ACC112 (cell line): ENCODE results near the gene PPP6R3.

Source experiments
- H2AFZ ChIP-seq: fragments of 200-600 bp; sonication (generic); one replicate; pipeline ENCODE4 v1.6.0; 2017; ENCODE audit warnings: antibody characterized with exemption, low read length; ENCODE audit not compliant: unreplicated experiment
- H3K27ac ChIP-seq: fragments of 200-600 bp; sonication (generic); 2 replicates; pipeline ENCODE4 v1.5.1; 2014; ENCODE audit warnings: low read depth, mild to moderate bottlenecking, antibody characterized with exemption, low read length, moderate library complexity
- H3K27me3 ChIP-seq: fragments of 200-600 bp; sonication (generic); 2 replicates; pipeline ENCODE4 v1.6.1; 2014; ENCODE audit warnings: mild to moderate bottlenecking, antibody characterized with exemption, low read length, moderate library complexity, mixed read lengths; ENCODE audit not compliant: insufficient read depth
- H3K36me3 ChIP-seq: fragments of 200-600 bp; sonication (generic); 2 replicates; pipeline ENCODE4 v1.6.1; 2016; ENCODE audit warnings: mild to moderate bottlenecking, antibody characterized with exemption, low read length, moderate library complexity, mixed read lengths; ENCODE audit not compliant: insufficient read depth
- H3K4me1 ChIP-seq: fragments of 200-600 bp; sonication (generic); one replicate; pipeline ENCODE4 v1.6.1; 2016; ENCODE audit warnings: low read length, mixed read lengths; ENCODE audit not compliant: insufficient read depth, unreplicated experiment, control insufficient read depth
- H3K4me3 ChIP-seq: fragments of 200-600 bp; sonication (generic); 2 replicates; pipeline ENCODE4 v1.5.1; 2014; ENCODE audit warnings: mild to moderate bottlenecking, low read depth, low read length
- H3K79me2 ChIP-seq: fragments of 200-600 bp; sonication (generic); one replicate; pipeline ENCODE4 v1.6.0; 2016; ENCODE audit warnings: low read length; ENCODE audit not compliant: control insufficient read depth, unreplicated experiment, insufficient read depth

Gene PPP6R3

DNA sequence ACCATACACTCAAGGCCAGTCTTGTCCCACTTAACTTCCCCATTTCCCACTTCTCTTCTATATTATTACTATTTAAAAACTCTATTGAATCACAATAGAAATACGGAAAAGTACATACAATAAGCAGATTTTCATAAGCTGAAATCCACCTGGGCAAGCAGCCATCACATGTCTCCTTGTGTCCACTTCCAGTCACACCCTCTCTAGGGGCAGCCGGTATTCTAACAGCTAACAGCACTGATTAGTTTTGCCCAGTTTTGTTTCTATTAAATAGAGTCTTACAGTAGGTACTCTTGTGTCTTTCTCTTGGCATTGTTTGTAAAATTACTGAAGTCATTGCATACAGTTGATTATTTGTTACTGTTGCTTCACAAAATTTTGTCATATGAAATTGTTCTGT, 37.8 kb downstream of the PPP6R3 start:
- Histone ChIP-seq H3K4me1 (no peaks in the 10 kb centered on the region), H2AFZ (no peak overlapping the region), H3K79me2 (peaks cover 87% of the 10 kb centered on the region), H3K27me3 (no peaks in the 10 kb centered on the region), H3K4me3 (no peak overlapping the region), H3K36me3 (no peaks in the 10 kb centered on the region), H3K27ac (no peak overlapping the region)

DNA sequence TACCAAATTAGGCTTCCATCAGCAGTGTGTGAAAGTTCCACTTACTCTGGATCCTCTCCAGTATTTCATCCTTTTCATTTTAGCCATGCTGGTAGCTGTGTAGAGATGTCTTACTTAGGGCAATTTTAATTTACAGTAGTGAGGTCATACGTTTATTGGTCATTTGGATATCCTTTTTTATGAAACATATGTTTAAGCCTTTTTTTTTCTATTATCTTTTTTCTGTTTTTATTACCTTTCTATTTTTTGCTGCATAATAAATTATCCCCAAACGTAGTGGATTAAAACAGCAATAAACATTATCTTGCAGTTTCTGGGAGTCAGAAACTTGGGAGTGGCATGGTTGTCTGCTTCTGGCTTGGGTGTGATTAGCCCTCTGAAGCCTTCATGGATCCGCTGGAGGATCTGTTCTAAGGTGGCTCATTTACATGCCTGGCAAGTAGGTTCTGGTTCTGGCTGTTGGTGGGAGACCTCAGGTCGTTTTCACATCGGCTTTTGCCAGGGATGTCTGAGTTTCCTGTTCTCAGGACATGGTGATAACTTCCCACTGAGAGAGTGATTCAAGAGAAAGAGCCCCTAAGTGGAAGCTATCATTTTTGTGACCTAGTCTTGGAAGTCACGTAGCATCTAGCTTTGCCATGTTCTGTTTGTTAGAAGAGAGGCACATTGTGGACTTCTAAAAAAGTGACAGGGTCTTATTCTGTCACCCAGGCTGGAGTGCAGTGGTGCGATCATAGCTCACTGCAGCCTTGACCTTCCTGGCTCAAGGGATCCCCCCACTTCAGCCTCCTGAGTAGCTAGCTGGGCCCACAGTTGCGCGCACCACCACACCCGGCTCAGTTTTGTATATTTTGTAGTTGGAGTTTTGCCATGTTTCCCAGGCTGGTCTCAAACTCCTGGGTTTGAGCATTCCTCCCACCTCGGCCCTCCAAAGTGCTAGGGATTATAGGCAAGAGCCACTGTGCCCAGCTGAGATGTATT, 38.6 kb downstream of the PPP6R3 start:
- Histone ChIP-seq H3K27ac (no peak overlapping the region), H3K4me3 (no peak overlapping the region), H3K4me1 (peaks cover 5% of the 10 kb centered on the region)

DNA sequence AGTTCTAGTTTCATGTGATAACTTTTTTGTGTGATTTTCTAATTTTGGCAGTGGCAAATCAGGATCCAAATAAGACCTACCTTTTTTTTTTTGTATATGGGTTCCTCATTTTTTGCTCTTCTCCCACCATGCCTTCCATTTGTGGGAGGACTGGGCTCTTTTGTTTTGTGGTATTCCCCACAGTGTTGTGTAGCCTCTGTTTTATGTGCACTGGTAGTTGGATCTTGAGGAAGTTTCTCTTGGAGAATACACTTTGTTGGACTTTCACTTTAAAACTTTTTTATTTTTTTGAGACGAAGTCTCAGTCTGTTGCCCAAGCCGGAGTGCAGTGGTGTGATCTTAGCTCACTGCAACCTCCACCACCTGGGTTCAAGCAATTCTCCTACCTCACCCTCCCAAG, 39.7 kb downstream of the PPP6R3 start:
- Histone ChIP-seq H3K27me3 (no peaks in the 10 kb centered on the region), H3K27ac (no peak overlapping the region), H3K36me3 (no peaks in the 10 kb centered on the region), H3K79me2 (peaks cover 94% of the 10 kb centered on the region), H3K4me1 (peaks cover 14% of the 10 kb centered on the region), H3K4me3 (no peak overlapping the region), H2AFZ (no peak overlapping the region)

More for the DNA sequence above, 38.6 kb downstream of the PPP6R3 start:
- no peaks in the 10 kb centered on the region for H3K27me3 ChIP-seq
- H3K36me3 ChIP-seq = no peaks in the 10 kb centered on the region
- no peak overlapping the region for H2AFZ ChIP-seq
- H3K79me2 ChIP-seq = peaks cover 93% of the 10 kb centered on the region

DNA sequence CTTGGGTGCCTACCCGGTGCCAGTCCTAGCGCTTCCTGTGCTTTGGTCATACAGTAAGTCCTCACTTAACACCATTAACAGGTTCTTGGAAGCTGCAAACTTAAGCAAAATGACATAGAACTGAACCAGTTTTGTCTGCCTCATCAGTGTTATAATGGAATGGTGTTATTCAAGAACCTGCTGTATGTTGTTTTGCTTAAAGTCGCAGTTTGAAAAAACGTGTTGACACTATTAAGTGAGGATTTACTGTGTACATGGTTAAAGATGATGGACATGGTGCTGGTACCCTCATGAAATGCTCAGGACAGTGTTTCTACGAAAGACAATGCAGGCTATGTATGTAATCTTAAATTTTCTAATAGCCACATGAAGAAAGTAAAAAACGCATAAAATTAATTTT, 41.3 kb downstream of the PPP6R3 start:
- H3K4me1 ChIP-seq = peaks cover 19% of the 10 kb centered on the region
- H3K36me3 ChIP-seq = no peaks in the 10 kb centered on the region
- no peaks in the 10 kb centered on the region for H3K27me3 ChIP-seq
- H2AFZ ChIP-seq = no peak overlapping the region
- H3K79me2 ChIP-seq = peaks cover 93% of the 10 kb centered on the region
- no peak overlapping the region for H3K27ac ChIP-seq
- H3K4me3 ChIP-seq = no peak overlapping the region

DNA sequence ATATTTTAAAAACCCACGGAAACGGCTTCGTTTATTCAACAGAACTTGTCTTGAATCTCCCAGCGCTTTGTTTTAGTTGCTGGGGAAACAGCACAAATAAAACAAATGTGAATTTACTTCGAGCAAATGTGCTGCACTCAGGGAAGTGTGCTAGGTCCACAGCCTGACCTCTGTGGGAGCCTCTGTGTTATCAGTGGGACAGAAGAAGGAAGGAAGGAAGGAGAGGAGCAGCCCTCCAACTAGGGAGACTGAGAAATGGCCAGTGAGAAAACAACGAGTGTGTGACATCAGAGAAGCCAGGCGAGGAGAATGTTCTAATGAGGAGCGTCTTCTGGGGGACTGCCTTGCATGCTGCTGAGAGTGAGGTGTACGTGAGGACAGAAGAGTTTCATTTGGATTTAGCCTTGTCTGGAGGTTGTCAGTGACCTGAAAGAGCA, 42.7 kb downstream of the PPP6R3 start:
- Histone ChIP-seq H3K36me3 (no peaks in the 10 kb centered on the region), H3K27ac (no peak overlapping the region), H3K4me3 (no peak overlapping the region), H3K4me1 (peaks cover 19% of the 10 kb centered on the region), H3K27me3 (no peaks in the 10 kb centered on the region), H3K79me2 (peaks cover 92% of the 10 kb centered on the region), H2AFZ (no peak overlapping the region)

DNA sequence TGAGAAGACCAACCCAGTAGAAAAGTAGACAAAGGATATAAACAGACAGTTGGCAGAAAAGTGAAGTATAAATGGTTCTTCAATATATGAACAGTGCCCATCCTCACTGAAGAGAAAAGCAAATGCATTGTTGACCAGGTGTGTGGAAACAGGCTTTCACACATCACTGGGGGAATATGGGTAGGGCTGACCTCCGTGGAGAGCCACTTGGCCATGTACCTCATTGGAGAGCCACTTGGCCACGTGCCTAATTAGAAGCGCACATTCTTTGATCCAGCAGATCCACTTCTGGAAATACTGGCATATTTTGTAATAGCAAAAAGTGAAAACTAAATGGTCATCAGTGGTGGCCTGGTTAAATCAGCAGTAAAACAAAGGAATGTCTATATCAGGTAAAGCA, 43.2 kb downstream of the PPP6R3 start:
- Histone ChIP-seq H3K4me1 (peaks cover 19% of the 10 kb centered on the region), H3K27ac (no peak overlapping the region), H3K4me3 (no peak overlapping the region), H3K36me3 (no peaks in the 10 kb centered on the region), H2AFZ (no peak overlapping the region), H3K79me2 (peaks cover 92% of the 10 kb centered on the region), H3K27me3 (no peaks in the 10 kb centered on the region)

DNA sequence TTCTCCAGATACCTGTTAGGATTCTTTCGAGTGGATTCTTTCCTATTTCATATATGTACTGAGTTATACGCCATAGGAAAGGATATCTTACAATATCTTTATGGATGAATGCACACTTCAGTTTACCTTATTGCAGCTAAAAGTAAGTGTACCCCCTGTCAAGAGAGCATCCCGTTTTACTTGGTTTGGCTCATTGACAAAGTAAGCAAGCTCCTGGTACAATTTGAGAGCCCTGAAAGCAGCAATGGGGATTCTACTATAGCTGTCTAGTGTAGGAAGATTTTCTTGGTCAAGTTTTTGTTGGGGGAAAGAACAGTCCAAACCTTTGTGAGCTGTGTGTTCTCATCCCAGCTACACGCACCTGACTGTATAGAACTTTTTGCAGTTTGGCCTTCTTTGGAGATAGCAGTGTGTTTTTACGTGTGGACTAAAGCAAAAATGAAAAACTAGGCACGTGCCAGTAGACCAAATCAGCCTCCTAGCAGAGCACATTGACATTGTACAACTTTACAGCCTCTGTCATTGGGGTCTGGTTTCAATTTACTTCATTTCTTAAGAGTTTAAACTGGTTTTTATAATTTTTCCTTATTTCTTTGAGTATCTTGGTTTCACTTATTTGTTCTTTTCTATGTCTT, 44.0 kb downstream of the PPP6R3 start:
- H3K4me1 ChIP-seq = peaks cover 19% of the 10 kb centered on the region

DNA sequence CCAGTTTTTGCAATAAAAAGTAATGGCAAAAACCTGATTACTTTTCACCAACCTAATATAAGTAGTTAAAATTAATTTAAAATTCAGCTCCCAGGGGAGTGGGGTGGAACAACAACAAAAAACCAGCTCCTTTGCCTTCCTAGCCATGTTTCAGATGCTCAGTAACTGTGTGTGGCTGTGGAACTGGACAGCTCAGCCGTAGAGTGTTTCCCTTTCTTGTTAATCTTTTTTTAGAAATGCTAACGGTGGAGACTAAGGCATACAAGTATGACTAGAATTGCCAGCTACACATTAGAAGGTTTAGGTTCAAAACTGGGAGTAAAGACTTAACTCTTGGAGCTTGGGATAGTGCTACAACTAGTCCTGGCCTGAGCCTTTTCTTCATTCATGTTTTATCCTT, 45.0 kb downstream of the PPP6R3 start:
- Histone ChIP-seq H3K4me3 (no peak overlapping the region), H3K27ac (no peak overlapping the region)

More for the DNA sequence above, 44.0 kb downstream of the PPP6R3 start:
- no peak overlapping the region for H3K4me3 ChIP-seq
- no peak overlapping the region for H2AFZ ChIP-seq
- H3K79me2 ChIP-seq = peaks cover 92% of the 10 kb centered on the region
- no peaks in the 10 kb centered on the region for H3K36me3 ChIP-seq
- no peak overlapping the region for H3K27ac ChIP-seq
- H3K27me3 ChIP-seq = no peaks in the 10 kb centered on the region

DNA sequence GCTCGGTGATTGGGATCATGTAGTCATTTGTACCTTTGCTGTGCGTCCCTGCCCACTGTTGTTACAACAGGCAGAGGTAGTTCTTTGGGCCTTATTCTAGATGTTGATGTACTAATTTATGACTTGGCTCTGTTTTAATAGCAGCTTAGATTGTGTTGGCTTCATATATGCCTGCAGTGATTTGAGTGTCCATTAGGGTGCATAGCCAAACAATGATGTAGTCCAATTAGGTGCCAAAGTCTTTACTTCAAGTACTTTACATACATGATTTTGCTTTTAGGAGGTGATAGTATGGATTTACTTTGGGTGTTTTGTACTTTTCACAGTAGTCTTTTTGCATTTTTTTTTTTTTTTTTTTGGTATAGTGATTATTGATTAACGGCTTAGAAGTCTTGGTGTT, 46.4 kb downstream of the PPP6R3 start:
- Histone ChIP-seq H3K27ac (no peak overlapping the region), H3K27me3 (no peaks in the 10 kb centered on the region), H3K79me2 (peaks cover 88% of the 10 kb centered on the region), H2AFZ (no peak overlapping the region), H3K4me3 (no peak overlapping the region), H3K4me1 (peaks cover 19% of the 10 kb centered on the region), H3K36me3 (no peaks in the 10 kb centered on the region)

More for the DNA sequence above, 45.0 kb downstream of the PPP6R3 start:
- H3K4me1 ChIP-seq = peaks cover 19% of the 10 kb centered on the region
- peaks cover 92% of the 10 kb centered on the region for H3K79me2 ChIP-seq
- H3K36me3 ChIP-seq = no peaks in the 10 kb centered on the region
- H3K27me3 ChIP-seq = no peaks in the 10 kb centered on the region
- H2AFZ ChIP-seq = no peak overlapping the region

DNA sequence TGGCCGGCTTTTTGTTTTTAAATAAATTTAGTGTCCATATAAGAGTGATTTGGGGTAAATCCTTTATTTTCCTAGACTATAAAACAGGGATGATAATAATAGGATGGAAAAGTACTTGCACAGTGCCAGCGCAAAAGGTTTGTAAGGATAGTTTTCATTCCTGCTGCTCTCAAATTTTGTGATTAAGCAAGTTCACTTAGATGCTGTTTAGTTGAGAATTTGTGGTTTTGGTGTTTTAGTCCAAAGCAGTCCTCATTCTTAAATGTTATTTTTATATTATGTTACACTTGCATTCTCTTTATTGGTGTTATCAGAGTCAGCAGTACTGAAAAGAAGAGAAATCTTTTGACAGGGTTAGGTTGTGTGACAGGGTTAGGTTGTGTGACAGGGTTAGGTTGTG, 47.9 kb downstream of the PPP6R3 start:
- Histone ChIP-seq H3K27me3 (no peaks in the 10 kb centered on the region), H2AFZ (no peak overlapping the region), H3K79me2 (peaks cover 88% of the 10 kb centered on the region), H3K36me3 (no peaks in the 10 kb centered on the region; the same call in 1 of the 2 replicates), H3K4me3 (no peak overlapping the region), H3K4me1 (peaks cover 19% of the 10 kb centered on the region), H3K27ac (no peak overlapping the region)
